ENCODE data around the gene WHRN.
A peak's percentile ranks its signal among the peaks of the same experiment; 100 is the strongest.

The WHRN gene

GRCh38 chr9:114419796-114420195 lies 85.5 kb downstream of the WHRN start:
- DNase-seq (ENCODE audit: low spot score) = no peak

GRCh38 chr9:114418053-114418452 lies 87.2 kb downstream of the WHRN start:
- no peak for DNase-seq (ENCODE audit: low spot score)

GRCh38 chr9:114417511-114417910 lies 87.8 kb downstream of the WHRN start:
- DNase-seq (ENCODE audit: low spot score) = peak; percentile 60

- no peak for DNase-seq (ENCODE audit: low spot score)
These were observed 88.4 kb downstream of the WHRN start for GRCh38 chr9:114416906-114417305.

- DNase-seq (ENCODE audit: low spot score) = no peak
These were observed 89.0 kb downstream of the WHRN start for GRCh38 chr9:114416290-114416689.

GRCh38 chr9:114414346-114414745 lies 90.9 kb downstream of the WHRN start:
- DNase-seq (ENCODE audit: low spot score) = no peak

- DNase-seq (ENCODE audit: low spot score) = no peak
These were observed 91.4 kb downstream of the WHRN start for GRCh38 chr9:114413861-114414301.

GRCh38 chr9:114412048-114412683 lies 93.1 kb downstream of the WHRN start:
- no peak for DNase-seq (ENCODE audit: low spot score)

GRCh38 chr9:114411452-114411851 lies 93.8 kb downstream of the WHRN start:
- DNase-seq (ENCODE audit: low spot score) = no peak

- DNase-seq (ENCODE audit: low spot score) = no peak
These were observed 94.4 kb downstream of the WHRN start for GRCh38 chr9:114410910-114411309.

- no peak for DNase-seq (ENCODE audit: low spot score)
These were observed 95.4 kb downstream of the WHRN start for GRCh38 chr9:114409842-114410241.

GRCh38 chr9:114409103-114409780 lies 96.0 kb downstream of the WHRN start:
- DNase-seq (ENCODE audit: low spot score) = peak; percentile 35

GRCh38 chr9:114408645-114409044 lies 96.6 kb downstream of the WHRN start:
- DNase-seq (ENCODE audit: low spot score) = no peak

- no peak for DNase-seq (ENCODE audit: low spot score)
These were observed 97.4 kb downstream of the WHRN start for GRCh38 chr9:114407889-114408288.

GRCh38 chr9:114406441-114406840 lies 98.8 kb downstream of the WHRN start:
- DNase-seq (ENCODE audit: low spot score) = no peak

- peak; percentile 84 for DNase-seq (ENCODE audit: low spot score)
These were observed 99.8 kb downstream of the WHRN start for GRCh38 chr9:114405294-114406034.

GRCh38 chr9:114404531-114404930 lies 100.7 kb downstream of the WHRN start:
- DNase-seq (ENCODE audit: low spot score) = no peak

GRCh38 chr9:114403153-114403756 lies 102.0 kb downstream of the WHRN start:
- DNase-seq (ENCODE audit: low spot score) = no peak

GRCh38 chr9:114401344-114401743 lies 103.9 kb downstream of the WHRN start:
- no peak for DNase-seq (ENCODE audit: low spot score)

- no peak for DNase-seq (ENCODE audit: low spot score)
These were observed 104.5 kb downstream of the WHRN start for GRCh38 chr9:114400772-114401171.

GRCh38 chr9:114400219-114400618 lies 105.1 kb downstream of the WHRN start:
- no peak for DNase-seq (ENCODE audit: low spot score)

GRCh38 chr9:114399381-114399780 lies 105.9 kb downstream of the WHRN start:
- DNase-seq (ENCODE audit: low spot score) = no peak

Data from RKO (cell line).